Measurements from ENCODE around the gene AHRR.

DNA sequence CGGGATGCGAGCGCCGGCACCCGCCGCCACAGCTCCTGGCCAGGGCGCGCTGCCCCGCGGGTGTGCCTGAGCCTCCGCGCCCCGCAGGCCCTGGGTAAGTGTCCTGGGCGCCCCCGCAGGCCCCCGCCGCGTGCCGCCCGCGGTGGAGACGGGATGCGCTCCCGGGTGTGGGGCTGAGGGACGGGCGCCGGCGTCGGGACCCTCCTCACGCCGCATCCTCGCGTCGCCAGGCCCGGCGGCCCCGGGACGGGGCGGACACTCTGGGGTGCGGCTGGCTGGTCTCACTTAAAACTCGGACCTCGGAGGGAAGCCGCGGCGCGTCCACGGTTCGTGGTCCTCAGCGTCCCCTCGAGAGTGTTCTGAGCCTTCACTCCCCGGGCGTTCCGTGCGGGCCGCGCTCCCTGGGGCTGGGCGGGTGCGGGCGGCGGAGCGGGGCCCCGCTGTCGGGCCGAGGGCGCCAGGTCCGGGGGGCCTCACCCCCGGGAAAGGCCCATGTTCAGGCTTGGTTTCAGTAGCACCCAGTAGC lies 275 bp downstream of the AHRR start:
- no peak for TF ChIP-seq CAMTA2 (CRISPR knock-in tag; conservative IDR thresholded peaks at IDR 0.05)
- TF ChIP-seq, protein P1, sequence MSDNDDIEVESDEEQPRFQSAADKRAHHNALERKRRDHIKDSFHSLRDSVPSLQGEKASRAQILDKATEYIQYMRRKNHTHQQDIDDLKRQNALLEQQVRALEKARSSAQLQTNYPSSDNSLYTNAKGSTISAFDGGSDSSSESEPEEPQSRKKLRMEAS (CRISPR knock-in tag; IDR thresholded peaks at IDR 0.05) = no peak
- TF ChIP-seq SNIP1 (IDR thresholded peaks at IDR 0.05; ENCODE audit: low read depth) = no peak
- TF ChIP-seq RBFOX2 (IDR thresholded peaks at IDR 0.05; ENCODE audit: low read depth, low read length) = no peak
- no peak for TF ChIP-seq EP300 (IDR thresholded peaks at IDR 0.05; ENCODE audit: low read length)
- TF ChIP-seq CHD1 (IDR thresholded peaks at IDR 0.05; ENCODE audit: low read length) = no peak
- TF ChIP-seq ZNF512 (tag; IDR thresholded peaks at IDR 0.05) = no peak
- TF ChIP-seq SRSF9 (IDR thresholded peaks at IDR 0.05; ENCODE audit: borderline replicate concordance, low read depth, low read length) = no peak
- no peak for TF ChIP-seq RB1 (IDR thresholded peaks at IDR 0.05; ENCODE audit: low read depth)
- no peak for TF ChIP-seq BMI1 (IDR thresholded peaks at IDR 0.05; ENCODE audit: low read length)
- no peak for TF ChIP-seq ZBTB8A (IDR thresholded peaks at IDR 0.05; ENCODE audit: partially characterized antibody)
- no peak for TF ChIP-seq PBX2 (CRISPR knock-in tag; IDR thresholded peaks at IDR 0.05; ENCODE audit: low read depth)
- TF ChIP-seq PBX2 (tag; conservative IDR thresholded peaks at IDR 0.05; ENCODE audit: low read depth) = no peak
- TF ChIP-seq ATF3 (IDR thresholded peaks at IDR 0.05) = no peak
- no peak for TF ChIP-seq ATF3 (CRISPR knock-in tag; conservative IDR thresholded peaks at IDR 0.05)
